GM12892 (cell line): ENCODE results near the gene PML.

Source experiments
- POLR2A ChIP-seq: IDR thresholded peaks from 2 replicates; pipeline ENCODE4 v1.6.1; 2011; ENCODE audit warnings: low read depth, low read length, control low read depth
- POLR2AphosphoS5 ChIP-seq: IDR thresholded peaks from 2 replicates; pipeline ENCODE4 v1.6.1; 2011; ENCODE audit warnings: low read depth, low read length, control low read depth
- TAF1 ChIP-seq: IDR thresholded peaks from 2 replicates; pipeline ENCODE4 v1.6.1; 2011; ENCODE audit warnings: low read depth, mild to moderate bottlenecking, control low read depth, low read length, borderline replicate concordance

DNA sequence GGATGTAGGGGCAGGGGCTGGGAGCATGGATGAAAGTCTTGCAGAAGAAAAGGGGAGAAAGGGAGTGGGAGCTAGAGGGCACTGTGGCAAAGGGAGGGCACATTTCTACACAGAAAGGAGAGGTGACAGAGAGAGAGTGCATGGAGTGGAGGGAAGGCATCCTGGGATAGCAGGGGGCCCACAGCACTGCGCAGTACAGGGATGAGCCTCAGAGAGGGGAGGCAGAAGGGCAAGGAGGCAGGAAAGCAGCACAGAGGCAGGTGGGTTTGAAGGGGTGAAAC, 7.8 kb upstream of the PML start:
- TF ChIP-seq POLR2AphosphoS5, result no peak
- no peak for TF ChIP-seq POLR2A
- no peak for TF ChIP-seq TAF1
